Endothelial cell of umbilical vein (primary cell): ENCODE measurements around the gene TBC1D17. TPM values are rescaled to one million over a fixed set of nuclear protein-coding genes. Genes with fewer than 3 reads are reported as not detected.

Experiments used
- BruUV-seq: library from RNA; stranded (reverse); fragments of 400-500 nt; replicated peaks from 2 replicates; lab custom pipeline; 2021; lab: Mats Ljungman, UMichigan
- CTCF ChIA-PET: fragments of 300-600, 350-600 bp; sonication (Branson Sonifier 250); formaldehyde crosslinking; loops from one replicate; lab custom pipeline; 2021; ENCODE audit warnings: antibody characterized with exemption, inconsistent platforms; lab: Charles Lee
- POLR2A ChIA-PET: fragments of 300-600, 350-600 bp; sonication (Branson Sonifier 250); formaldehyde crosslinking; loops from one replicate; lab custom pipeline; 2021; ENCODE audit warnings: antibody characterized with exemption, inconsistent platforms; lab: Charles Lee
- DNase-seq: peaks from one replicate; pipeline ENCODE4 v3.0.0-alpha.2; 2011; ENCODE audit warnings: low read depth, low spot score
- FAIRE-seq: peaks from 2 replicates; lab custom pipeline; 2011; peaks lifted over from hg19 to GRCh38; lab: Jason Lieb, UNC
- H2AFZ ChIP-seq: 2 replicates; pipeline ENCODE4 v1.6.0; 2012; ENCODE audit warnings: low read depth, low read length, control low read depth, inconsistent platforms
- H3K27ac ChIP-seq: 2 replicates; pipeline ENCODE4 v1.5.1; 2011; ENCODE audit warnings: low read depth, mild to moderate bottlenecking, control low read depth, low read length, moderate library complexity; ENCODE audit not compliant: insufficient read depth
- H3K27me3 ChIP-seq, 2 experiments: 2 replicates each; pipeline versions ENCODE4 v1.6.0 to v1.6.1; 2011; ENCODE audit warnings: low read length in 2 of 2, mixed read lengths in 1 of 2; ENCODE audit not compliant: control insufficient read depth in 2 of 2, insufficient read depth in 2 of 2
- H3K36me3 ChIP-seq, 2 experiments: 2 replicates in 1 of 2; 3 replicates in 1 of 2; pipeline ENCODE4 v1.5.1; 2011; ENCODE audit warnings: low read length in 2 of 2, mild to moderate bottlenecking in 1 of 2, moderate library complexity in 1 of 2; ENCODE audit not compliant: control insufficient read depth in 2 of 2, insufficient read depth in 2 of 2; ENCODE audit errors: extremely low read depth in 1 of 2
- H3K4me1 ChIP-seq: 3 replicates; pipeline ENCODE4 v1.5.1; 2011; ENCODE audit warnings: mild to moderate bottlenecking, low read length; ENCODE audit not compliant: control insufficient read depth, insufficient read depth; ENCODE audit errors: extremely low read depth
- H3K4me2 ChIP-seq: 2 replicates; pipeline ENCODE4 v1.6.1; 2011; ENCODE audit warnings: low read length, control low read depth, mixed read lengths; ENCODE audit not compliant: insufficient read depth
- H3K4me3 ChIP-seq, 3 experiments: fragments of 200-600 bp in 1 of 3; sonication (generic), shearing (Covaris generic) in 1 of 3; replicated peaks in 1 of 3; 2 replicates each; pipeline ENCODE4 v1.5.1; 2011 to 2016; ENCODE audit warnings: control low read depth in 3 of 3, low read length in 3 of 3, mild to moderate bottlenecking in 2 of 3, inconsistent platforms in 1 of 3, low read depth in 1 of 3, moderate library complexity in 1 of 3; ENCODE audit not compliant: insufficient read depth in 1 of 3
- H3K79me2 ChIP-seq: 2 replicates; pipeline ENCODE4 v1.6.0; 2012; ENCODE audit warnings: low read length, inconsistent platforms; ENCODE audit not compliant: control insufficient read depth, insufficient read depth
- H3K9ac ChIP-seq: replicated peaks from 2 replicates; pipeline ENCODE3; 2011; ENCODE audit warnings: low read length, control low read depth; ENCODE audit not compliant: insufficient read depth; ENCODE audit errors: extremely low read depth
- H3K9me1 ChIP-seq: replicated peaks from 3 replicates; pipeline ENCODE4 v1.6.0; 2011; ENCODE audit warnings: mild to moderate bottlenecking, low read length; ENCODE audit not compliant: control insufficient read depth, insufficient read depth; ENCODE audit errors: extremely low read depth
- H3K9me3 ChIP-seq: replicated peaks from 2 replicates; pipeline ENCODE4 v1.5.1; 2012; ENCODE audit warnings: low read length, inconsistent platforms; ENCODE audit not compliant: control insufficient read depth, insufficient read depth
- H4K20me1 ChIP-seq: replicated peaks from 2 replicates; pipeline ENCODE3; 2011; ENCODE audit warnings: mild to moderate bottlenecking, low read length; ENCODE audit not compliant: control insufficient read depth, insufficient read depth; ENCODE audit errors: extremely low read depth
- EZH2 ChIP-seq: IDR thresholded peaks from 2 replicates; pipeline ENCODE4 v1.6.1; 2012; ENCODE audit warnings: borderline replicate concordance, low read depth, mild to moderate bottlenecking, moderate library complexity, low read length, inconsistent platforms; ENCODE audit not compliant: severe bottlenecking
- FOS ChIP-seq: IDR thresholded peaks from 2 replicates; pipeline ENCODE4 v1.6.1; 2011; ENCODE audit warnings: mild to moderate bottlenecking, low read length, moderate library complexity, borderline replicate concordance; ENCODE audit not compliant: insufficient read depth
- GATA2 ChIP-seq: IDR thresholded peaks from 2 replicates; pipeline ENCODE4 v1.7.0; 2011; ENCODE audit warnings: low read depth, mild to moderate bottlenecking, moderate library complexity, mixed read lengths, low read length; ENCODE audit not compliant: insufficient read length, insufficient read depth
- JUN ChIP-seq: IDR thresholded peaks from 2 replicates; pipeline ENCODE4 v1.6.1; 2011; ENCODE audit warnings: borderline replicate concordance, low read depth; ENCODE audit not compliant: insufficient read length, insufficient read depth
- MYC ChIP-seq: IDR thresholded peaks from one replicate; pipeline ENCODE4 v1.6.1; 2011; ENCODE audit warnings: mild to moderate bottlenecking, low read depth, low read length
- POLR2A ChIP-seq: IDR thresholded peaks from 2 replicates; pipeline ENCODE4 v1.6.1; 2012; ENCODE audit warnings: low read depth, mild to moderate bottlenecking, control low read depth, low read length
- POLR2AphosphoS5 ChIP-seq: IDR thresholded peaks from 2 replicates; pipeline ENCODE4 v1.6.1; 2012; ENCODE audit warnings: low read depth, mild to moderate bottlenecking, control low read depth, low read length, moderate library complexity; ENCODE audit not compliant: insufficient read depth
- dilution Hi-C: fragments of 300-500 bp; cut with MboI; formaldehyde crosslinking; loops from one replicate; pipeline ENCODE4 v1.15.0; 2019; ENCODE audit warnings: low sequenced_read_pairs; ENCODE audit not compliant: extremely low pct_ligation_motif_present
- intact Hi-C: fragments of 100-400 bp; cut with micrococcal nuclease; formaldehyde crosslinking; loops from one replicate; pipeline ENCODE4 v1.10.0; 2022
- polyA plus RNA-seq, 4 experiments: library from polyadenylated mRNA; depleted of rRNA in 3 of 4; stranded (reverse) in 3 of 4; unstranded in 1 of 4; fragments of >200 nt; gene quantifications; 2 replicates each; pipeline versions ENCODE4 v1.2.1 to v1.2.3, GENCODE V29; 2011 to 2012; ENCODE audit warnings: missing spikeins in 1 of 4
- total RNA-seq: library from RNA; stranded (reverse); gene quantifications from 2 replicates; pipeline ENCODE4 v1.2.3, GENCODE V29; 2021
- TF ChIP-seq, protein P1 (sequence below): IDR thresholded peaks from 2 replicates; pipeline ENCODE4 v1.6.1; 2011; ENCODE audit not compliant: insufficient read depth, insufficient read length
- TF ChIP-seq, protein P2 (sequence below), 2 donors: IDR thresholded peaks; 1 replicate in 1 of 2; 2 replicates in 1 of 2; pipeline ENCODE4 v1.5.1; 2011; ENCODE audit warnings: low read length in 2 of 2, mild to moderate bottlenecking in 2 of 2, moderate library complexity in 2 of 2, control low read depth in 1 of 2, inconsistent platforms in 1 of 2, low read depth in 1 of 2; ENCODE audit not compliant: insufficient read depth in 1 of 2; ENCODE audit errors: extremely low read depth in 1 of 2

Gene TBC1D17
- total and polyA plus RNA-seq, 2 donors (not counting 3 experiments of a cell fraction or from before 2014, with no cell fraction given) = 34.2 to 39.3 TPM

DNA sequence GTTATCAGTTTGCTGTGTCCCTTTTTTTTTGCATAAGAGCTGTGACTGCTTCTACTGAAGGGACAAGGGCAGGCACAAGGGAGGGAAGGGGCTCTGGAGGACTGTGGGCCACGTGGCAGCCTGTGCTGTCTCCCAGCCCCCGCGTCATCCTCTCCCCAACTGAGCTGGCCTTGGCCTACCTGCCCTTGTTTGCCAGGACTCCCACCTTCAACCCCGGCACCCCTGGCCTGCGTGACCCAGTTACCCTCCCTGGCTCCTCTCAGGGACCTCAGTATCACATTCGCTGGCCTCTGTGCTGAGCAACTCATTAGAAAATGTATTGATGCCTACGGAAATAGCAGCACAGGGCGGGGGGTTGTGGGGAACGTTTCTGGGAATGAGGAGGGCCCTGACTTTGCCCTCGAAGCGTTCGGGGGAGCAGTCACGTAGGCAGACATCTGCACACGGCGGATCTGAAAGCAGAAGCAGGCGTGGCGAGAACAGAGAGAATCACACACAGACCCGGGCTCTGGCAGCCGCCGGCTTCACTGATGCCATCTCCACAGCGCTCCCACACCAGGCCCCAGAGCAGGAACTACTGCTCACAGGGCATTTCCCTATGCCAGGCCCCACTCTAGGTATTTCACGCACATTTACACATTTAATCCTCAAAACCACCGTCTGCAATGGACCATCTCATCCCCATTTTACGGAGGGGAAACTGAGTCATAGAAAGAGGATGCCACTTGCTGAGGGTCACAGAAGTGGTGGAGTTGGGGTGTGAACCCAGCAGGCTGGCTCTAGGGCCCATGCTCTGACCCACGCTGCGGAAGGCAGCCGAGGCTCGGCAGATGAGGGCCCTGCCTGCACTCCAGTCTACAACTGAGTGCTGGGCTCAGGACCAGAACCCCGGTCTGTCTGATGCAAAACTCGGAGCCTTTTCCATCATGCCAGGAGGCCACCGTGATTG lies 45.8 kb downstream of the TBC1D17 start:
- POLR2A ChIA-PET = no interaction called here
- intact Hi-C loops (no loop called here), dilution Hi-C loops (no loop called here)
- no TSS peak for BruUV-seq
- H3K27ac ChIP-seq = no peak overlapping the region
- no peaks in the 10 kb centered on the region for H4K20me1 ChIP-seq
- peaks cover 10% of the 10 kb centered on the region for H3K4me1 ChIP-seq
- CTCF ChIA-PET = no interaction called here
- no peak overlapping the region for H2AFZ ChIP-seq
- no peak overlapping the region for H3K4me2 ChIP-seq
- peaks cover 6 to 25% of the 10 kb centered on the region in 2 experiments for H3K36me3 ChIP-seq
- TF ChIP-seq EZH2 (no peak), POLR2AphosphoS5 (no peak), GATA2 (no peak), FOS (no peak), POLR2A (no peak), JUN (no peak), MYC (no peak)
- TF ChIP-seq, protein P1, sequence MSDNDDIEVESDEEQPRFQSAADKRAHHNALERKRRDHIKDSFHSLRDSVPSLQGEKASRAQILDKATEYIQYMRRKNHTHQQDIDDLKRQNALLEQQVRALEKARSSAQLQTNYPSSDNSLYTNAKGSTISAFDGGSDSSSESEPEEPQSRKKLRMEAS = no peak
- TF ChIP-seq, protein P2, sequence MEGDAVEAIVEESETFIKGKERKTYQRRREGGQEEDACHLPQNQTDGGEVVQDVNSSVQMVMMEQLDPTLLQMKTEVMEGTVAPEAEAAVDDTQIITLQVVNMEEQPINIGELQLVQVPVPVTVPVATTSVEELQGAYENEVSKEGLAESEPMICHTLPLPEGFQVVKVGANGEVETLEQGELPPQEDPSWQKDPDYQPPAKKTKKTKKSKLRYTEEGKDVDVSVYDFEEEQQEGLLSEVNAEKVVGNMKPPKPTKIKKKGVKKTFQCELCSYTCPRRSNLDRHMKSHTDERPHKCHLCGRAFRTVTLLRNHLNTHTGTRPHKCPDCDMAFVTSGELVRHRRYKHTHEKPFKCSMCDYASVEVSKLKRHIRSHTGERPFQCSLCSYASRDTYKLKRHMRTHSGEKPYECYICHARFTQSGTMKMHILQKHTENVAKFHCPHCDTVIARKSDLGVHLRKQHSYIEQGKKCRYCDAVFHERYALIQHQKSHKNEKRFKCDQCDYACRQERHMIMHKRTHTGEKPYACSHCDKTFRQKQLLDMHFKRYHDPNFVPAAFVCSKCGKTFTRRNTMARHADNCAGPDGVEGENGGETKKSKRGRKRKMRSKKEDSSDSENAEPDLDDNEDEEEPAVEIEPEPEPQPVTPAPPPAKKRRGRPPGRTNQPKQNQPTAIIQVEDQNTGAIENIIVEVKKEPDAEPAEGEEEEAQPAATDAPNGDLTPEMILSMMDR (IDR thresholded peaks at IDR 0.05; ENCODE audit: extremely low read depth in 1 of 2, insufficient read depth in 1 of 2, low read depth in 1 of 2, low read length in 2 of 2) = no peak
- no peaks in the 10 kb centered on the region for H3K9me1 ChIP-seq
- H3K9me3 ChIP-seq = no peaks in the 10 kb centered on the region
- no peak for DNase-seq
- no peaks in the 10 kb centered on the region for H3K27me3 ChIP-seq
- no peak for FAIRE-seq
- no peak overlapping the region for H3K4me3 ChIP-seq
- peaks cover 87% of the 10 kb centered on the region for H3K79me2 ChIP-seq
- H3K9ac ChIP-seq = no peak overlapping the region
